Measurements from ENCODE around the gene SLC25A19. TPM values are rescaled to one million over a fixed set of nuclear protein-coding genes. Genes with fewer than 3 reads are reported as not detected.
A peak's percentile ranks its signal among the peaks of the same experiment; 100 is the strongest.

Gene SLC25A19
- total RNA-seq, 1 donor from 2014 or later = 17.8 TPM

GRCh38 chr17:75269844-75270217, 19.4 kb downstream of the SLC25A19 start:
- DNase-seq (ENCODE audit: extremely low spot score, unreplicated experiment) = no peak
- Mint-ChIP-seq H3K27ac (peak overlapping the region; percentile 89), H3K9me3 (no peaks in the 10 kb centered on the region), H3K27me3 (peaks cover 3% of the 10 kb centered on the region), H3K4me1 (ENCODE audit: unreplicated experiment) (peaks cover 21% of the 10 kb centered on the region), H3K36me3 (no peaks in the 10 kb centered on the region), H3K4me3 (peak overlapping the region; percentile 89)
- TF ChIP-seq, protein P1, sequence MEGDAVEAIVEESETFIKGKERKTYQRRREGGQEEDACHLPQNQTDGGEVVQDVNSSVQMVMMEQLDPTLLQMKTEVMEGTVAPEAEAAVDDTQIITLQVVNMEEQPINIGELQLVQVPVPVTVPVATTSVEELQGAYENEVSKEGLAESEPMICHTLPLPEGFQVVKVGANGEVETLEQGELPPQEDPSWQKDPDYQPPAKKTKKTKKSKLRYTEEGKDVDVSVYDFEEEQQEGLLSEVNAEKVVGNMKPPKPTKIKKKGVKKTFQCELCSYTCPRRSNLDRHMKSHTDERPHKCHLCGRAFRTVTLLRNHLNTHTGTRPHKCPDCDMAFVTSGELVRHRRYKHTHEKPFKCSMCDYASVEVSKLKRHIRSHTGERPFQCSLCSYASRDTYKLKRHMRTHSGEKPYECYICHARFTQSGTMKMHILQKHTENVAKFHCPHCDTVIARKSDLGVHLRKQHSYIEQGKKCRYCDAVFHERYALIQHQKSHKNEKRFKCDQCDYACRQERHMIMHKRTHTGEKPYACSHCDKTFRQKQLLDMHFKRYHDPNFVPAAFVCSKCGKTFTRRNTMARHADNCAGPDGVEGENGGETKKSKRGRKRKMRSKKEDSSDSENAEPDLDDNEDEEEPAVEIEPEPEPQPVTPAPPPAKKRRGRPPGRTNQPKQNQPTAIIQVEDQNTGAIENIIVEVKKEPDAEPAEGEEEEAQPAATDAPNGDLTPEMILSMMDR (conservative IDR thresholded peaks at IDR 0.05) = no peak

GRCh38 chr17:75267411-75268232, 21.6 kb downstream of the SLC25A19 start:
- TF ChIP-seq, protein P1 (conservative IDR thresholded peaks at IDR 0.05) = no peak

DNA sequence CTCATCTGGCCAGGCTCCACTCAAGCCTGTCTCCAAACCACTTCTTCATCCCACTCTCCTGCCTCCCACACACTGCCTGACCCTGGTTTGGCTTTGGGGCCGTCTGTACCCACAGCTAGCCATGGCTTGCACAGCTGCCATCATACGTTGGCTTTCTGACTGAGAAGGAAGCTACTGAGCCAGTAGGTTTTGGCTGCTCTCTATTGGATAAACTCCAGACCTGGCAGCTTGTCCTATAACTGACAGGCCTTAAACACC, 22.2 kb downstream of the SLC25A19 start:
- Mint-ChIP-seq H3K27me3 (peaks cover 3% of the 10 kb centered on the region), H3K4me1 (ENCODE audit: unreplicated experiment) (peaks cover 22% of the 10 kb centered on the region), H3K4me3 (no peak overlapping the region), H3K27ac (no peak overlapping the region), H3K9me3 (no peaks in the 10 kb centered on the region), H3K36me3 (peaks cover 6% of the 10 kb centered on the region)
- TF ChIP-seq, protein P1 (conservative IDR thresholded peaks at IDR 0.05) = no peak
- no peak for DNase-seq (ENCODE audit: extremely low spot score, unreplicated experiment)

More at GRCh38 chr17:75267411-75268232, 21.6 kb downstream of the SLC25A19 start:
- Mint-ChIP-seq H3K4me3 (peak overlapping the region; percentile 26), H3K27me3 (peaks cover 3% of the 10 kb centered on the region), H3K9me3 (no peaks in the 10 kb centered on the region), H3K4me1 (ENCODE audit: unreplicated experiment) (peaks cover 17% of the 10 kb centered on the region), H3K27ac (no peak overlapping the region), H3K36me3 (peaks cover 3% of the 10 kb centered on the region)
- no peak for DNase-seq (ENCODE audit: extremely low spot score, unreplicated experiment)

DNA sequence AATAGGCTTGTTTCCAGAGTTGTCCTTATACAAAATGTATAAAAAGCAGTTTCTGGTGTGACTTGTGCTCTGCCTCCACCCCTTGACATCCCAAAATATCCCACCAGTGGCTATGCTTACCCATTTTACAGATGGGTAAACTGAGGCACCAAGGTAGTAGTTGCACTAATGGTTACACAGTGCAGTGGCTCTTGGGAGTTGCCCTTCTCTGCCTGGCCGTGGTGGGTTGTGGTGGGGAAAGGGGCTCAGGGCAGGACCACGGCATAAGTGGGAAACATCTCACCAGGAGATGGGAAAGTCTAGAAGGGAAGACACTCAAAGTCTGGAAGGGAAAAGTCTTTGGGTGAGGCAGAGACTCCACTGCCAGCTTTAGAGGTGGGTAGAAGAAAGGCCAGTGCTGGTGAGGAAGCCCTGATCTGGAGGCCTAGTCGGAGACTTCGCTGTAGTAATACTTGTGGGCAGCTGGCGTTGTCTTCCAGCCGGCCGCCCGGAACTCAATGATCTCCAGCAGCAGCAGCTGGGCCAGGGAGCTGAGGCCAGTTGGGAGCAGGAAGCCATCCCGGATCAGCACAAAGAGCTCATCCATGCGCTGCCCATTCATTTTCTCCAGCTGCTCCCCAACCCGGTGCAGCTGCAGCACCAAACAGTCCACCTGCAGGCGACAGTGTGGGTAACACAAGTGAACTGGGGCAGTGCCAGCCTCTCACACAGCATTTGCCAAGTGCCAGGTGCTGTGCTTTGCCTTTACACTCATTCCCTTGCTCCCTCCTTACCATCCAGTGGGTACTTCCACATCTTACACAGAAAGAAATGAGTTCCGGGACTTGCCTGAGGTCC, 22.7 kb downstream of the SLC25A19 start:
- peaks cover 3% of the 10 kb centered on the region for H3K27me3 Mint-ChIP-seq
- peaks cover 6% of the 10 kb centered on the region for H3K36me3 Mint-ChIP-seq
- H3K9me3 Mint-ChIP-seq = no peaks in the 10 kb centered on the region
- no peak for DNase-seq (ENCODE audit: extremely low spot score, unreplicated experiment)
- H3K4me3 Mint-ChIP-seq = no peak overlapping the region
- no peak overlapping the region for H3K27ac Mint-ChIP-seq
- TF ChIP-seq, protein P1 (conservative IDR thresholded peaks at IDR 0.05) = no peak
- H3K4me1 Mint-ChIP-seq (ENCODE audit: unreplicated experiment) = peaks cover 18% of the 10 kb centered on the region

DNA sequence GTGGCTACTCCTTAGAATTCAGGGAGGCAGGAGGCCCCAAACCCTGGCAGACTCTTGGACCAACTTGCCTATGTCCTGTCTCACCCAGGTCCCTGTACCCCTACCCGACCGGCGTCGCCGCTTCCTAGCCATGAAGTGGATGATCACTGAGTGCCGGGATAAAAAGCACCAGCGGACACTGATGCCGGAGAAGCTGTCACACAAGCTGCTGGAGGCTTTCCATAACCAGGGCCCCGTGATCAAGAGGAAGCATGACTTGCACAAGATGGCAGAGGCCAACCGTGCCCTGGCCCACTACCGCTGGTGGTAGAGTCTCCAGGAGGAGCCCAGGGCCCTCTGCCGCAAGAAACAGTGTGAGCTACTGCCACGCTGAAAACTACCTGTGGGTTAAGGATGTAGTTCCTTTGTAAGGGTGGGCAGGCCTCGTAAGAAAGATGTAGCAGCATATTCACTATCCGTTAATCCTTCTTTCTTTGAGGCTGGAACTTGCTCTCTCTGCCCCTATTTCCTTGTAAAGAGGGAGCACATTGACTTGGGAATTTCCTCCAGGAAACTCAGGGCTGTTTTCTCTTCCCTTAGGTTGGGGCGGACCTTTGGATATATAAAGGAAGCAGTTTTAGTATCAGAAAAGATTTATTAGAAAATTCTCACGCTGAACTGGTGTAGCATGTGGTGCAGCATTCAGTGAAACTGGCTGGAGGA, 23.5 kb downstream of the SLC25A19 start:
- TF ChIP-seq, protein P1 (conservative IDR thresholded peaks at IDR 0.05) = no peak
- Mint-ChIP-seq H3K9me3 (no peaks in the 10 kb centered on the region), H3K27ac (no peak overlapping the region), H3K36me3 (peaks cover 6% of the 10 kb centered on the region), H3K4me1 (ENCODE audit: unreplicated experiment) (peaks cover 20% of the 10 kb centered on the region), H3K4me3 (no peak overlapping the region), H3K27me3 (peaks cover 3% of the 10 kb centered on the region)
- DNase-seq (ENCODE audit: extremely low spot score, unreplicated experiment) = no peak

Measured in type B pancreatic cell (in vitro differentiated cells).